Spleen (tissue), 11 donors: Measurements from ENCODE around the gene METAP1D. TPM values are rescaled to one million over a fixed set of nuclear protein-coding genes. Genes with fewer than 3 reads are reported as not detected.

ENCODE experiments used
- DNase-seq: peaks from one replicate; pipeline ENCODE4 v3.0.0-alpha.2; 2020
- H3K27ac ChIP-seq, 8 donors: fragments of 200-600 bp; sonication (generic) in 7 of 8; 1 replicate in 4 of 8; 2 replicates in 4 of 8; pipeline versions ENCODE4 v1.5.0 to v1.8.0; 2016 to 2021; ENCODE audit warnings: inconsistent platforms in 4 of 8, mild to moderate bottlenecking in 4 of 8, moderate library complexity in 1 of 8
- H3K27me3 ChIP-seq, 7 donors: fragments of 200-600 bp; sonication (generic) in 6 of 7; replicated peaks in 1 of 7; 1 replicate in 4 of 7; 2 replicates in 3 of 7; pipeline versions ENCODE4 v1.5.0 to v1.8.0; 2016 to 2021; ENCODE audit warnings: inconsistent platforms in 3 of 7, mild to moderate bottlenecking in 1 of 7
- H3K36me3 ChIP-seq, 6 donors: fragments of 200-600 bp; sonication (generic) in 5 of 6; 1 replicate in 4 of 6; 2 replicates in 2 of 6; pipeline versions ENCODE4 v1.5.0 to v1.8.0; 2016 to 2021; ENCODE audit warnings: inconsistent platforms in 2 of 6
- H3K4me1 ChIP-seq, 6 donors: fragments of 200-600 bp; sonication (generic) in 5 of 6; 1 replicate in 3 of 6; 2 replicates in 3 of 6; pipeline versions ENCODE4 v1.5.0 to v1.8.0; 2016 to 2021; ENCODE audit warnings: inconsistent platforms in 3 of 6
- H3K4me3 ChIP-seq, 8 donors: fragments of 200-600 bp; sonication (generic) in 7 of 8; 1 replicate in 4 of 8; 2 replicates in 4 of 8; pipeline versions ENCODE4 v1.5.0 to v1.8.0; 2016 to 2021; ENCODE audit warnings: inconsistent platforms in 4 of 8, mild to moderate bottlenecking in 4 of 8, moderate library complexity in 2 of 8
- H3K9me3 ChIP-seq, 8 donors: fragments of 200-600 bp; sonication (generic) in 7 of 8; 1 replicate in 4 of 8; 2 replicates in 4 of 8; pipeline versions ENCODE4 v1.5.0 to v1.8.0; 2016 to 2021; ENCODE audit warnings: inconsistent platforms in 4 of 8
- CTCF ChIP-seq, 11 experiments: fragments of 200-600 bp in 7 of 11; fragments of 450-650 bp in 4 of 11; sonication (generic) in 4 of 11; IDR thresholded peaks in 8 of 11; conservative IDR thresholded peaks in 3 of 11; 1 replicate in 7 of 11; 2 replicates in 4 of 11; pipeline versions ENCODE4 v1.4.0 to v1.8.0; 2016 to 2021; ENCODE audit warnings: antibody characterized with exemption in 11 of 11, inconsistent platforms in 4 of 11, mild to moderate bottlenecking in 1 of 11
- POLR2A ChIP-seq, 3 donors: fragments of 450-650 bp; IDR thresholded peaks; one replicate each; pipeline ENCODE4 v1.5.1; 2017; ENCODE audit warnings: antibody characterized with exemption in 3 of 3, mild to moderate bottlenecking in 1 of 3
- POLR2AphosphoS5 ChIP-seq, 3 donors: sonication (generic); formaldehyde crosslinking; IDR thresholded peaks; one replicate each; pipeline ENCODE4 v1.5.1; 2017; ENCODE audit warnings: antibody characterized with exemption in 3 of 3
- WGBS, 5 donors: extraction: QIAGEN DNeasy Blood & Tissue Kit in 3 of 5; methylation state at CpG; one replicate each; pipeline versions ENCODE4 v1.1.5 to v1.1.7; 2013 to 2018; 5-methylcytosine and 5-hydroxymethylcytosine counted together
- intact Hi-C: fragments of 100-400 bp; cut with DNase I; formaldehyde crosslinking; loops from one replicate; pipeline ENCODE4 v1.15.0; 2023; ENCODE audit warnings: low total_unique reads
- polyA plus RNA-seq, 3 donors: library from polyadenylated mRNA; stranded (reverse); fragments of 200-250 nt; gene quantifications; one replicate each; pipeline ENCODE4 v1.2.1, GENCODE V29; 2013
- total RNA-seq, 7 donors: library from RNA; depleted of rRNA in 3 of 7; stranded (reverse); fragments of >200 nt in 3 of 7; fragmentation: NEBNext Ultra II Directional in 4 of 7; extraction: Animal tissue kit (Norgen Biotek cat#: 25700) in 4 of 7; gene quantifications; one replicate each; pipeline versions ENCODE4 v1.1.0 to v1.2.1, GENCODE V29; 2016 to 2021
- donor health status: healthy with polysubstance abuse.
- donor health status: DM: no; HTN: no; CAD: no; lungs with moderate emphysema.
- donor health status: DM: no; HTN: no; CAD: no.
- donor health status: Bipolar disorder and iron deficiency.
- donor health status: healthy.
- donor health status: DM: no; HTN: no; CAD: no.
- donor health status: DM: yes; HTN: yes; CAD: no.

METAP1D gene
- total and polyA plus RNA-seq, 10 donors = 4.9 to 11.9 (median 8.0) TPM

GRCh38 chr2:172114579-172114978, 114.8 kb downstream of the METAP1D start:
- DNase-seq = no peak
- no peaks in the 10 kb centered on the region for H3K9me3 ChIP-seq
- peaks cover 0 to 7% (median 0%) of the 10 kb centered on the region in 6 donors for H3K4me1 ChIP-seq
- H3K27me3 ChIP-seq = peaks cover 0 to 56% (median 7%) of the 10 kb centered on the region in 7 donors
- WGBS, 5 donors = 90 to 93% (median 93%) methylated on average over 3 of the region's 3 CpGs
- TF ChIP-seq POLR2A (IDR thresholded peaks at IDR 0.05) (no peak), POLR2AphosphoS5 (IDR thresholded peaks at IDR 0.05) (no peak), CTCF (IDR thresholded peaks at IDR 0.05 in 8 of 11, conservative IDR thresholded peaks at IDR 0.05 in 3 of 11) (no peak)
- no peaks in the 10 kb centered on the region for H3K36me3 ChIP-seq
- H3K4me3 ChIP-seq = no peak overlapping the region
- no peak overlapping the region for H3K27ac ChIP-seq
- intact Hi-C loops = no loop called here

- WGBS, 5 donors = 82 to 93% (median 87%) methylated on average over 4 to 5 of the region's 5 CpGs
- Histone ChIP-seq H3K4me1 (no peaks in the 10 kb centered on the region), H3K27ac (no peak overlapping the region), H3K27me3 (peaks cover 0 to 44% (median 0%) of the 10 kb centered on the region in 7 donors), H3K4me3 (no peak overlapping the region), H3K9me3 (no peaks in the 10 kb centered on the region), H3K36me3 (no peaks in the 10 kb centered on the region)
- TF ChIP-seq CTCF (IDR thresholded peaks at IDR 0.05 in 8 of 11, conservative IDR thresholded peaks at IDR 0.05 in 3 of 11) = no peak
- TF ChIP-seq POLR2A (IDR thresholded peaks at IDR 0.05) = no peak
- no peak for TF ChIP-seq POLR2AphosphoS5 (IDR thresholded peaks at IDR 0.05)
- no peak for DNase-seq
- intact Hi-C loops = no loop called here
Measured at GRCh38 chr2:172116107-172116506, 116.4 kb downstream of the METAP1D start.

GRCh38 chr2:172119089-172119488, 119.3 kb downstream of the METAP1D start:
- no peaks in the 10 kb centered on the region for H3K36me3 ChIP-seq
- H3K9me3 ChIP-seq = no peaks in the 10 kb centered on the region
- no peak for TF ChIP-seq POLR2AphosphoS5 (IDR thresholded peaks at IDR 0.05)
- no peak for TF ChIP-seq POLR2A (IDR thresholded peaks at IDR 0.05)
- TF ChIP-seq CTCF (IDR thresholded peaks at IDR 0.05 in 8 of 11, conservative IDR thresholded peaks at IDR 0.05 in 3 of 11) = no peak
- no peak overlapping the region for H3K27ac ChIP-seq
- no peak for DNase-seq
- no peaks in the 10 kb centered on the region for H3K4me1 ChIP-seq
- peaks cover 0 to 20% (median 0%) of the 10 kb centered on the region in 7 donors for H3K27me3 ChIP-seq
- H3K4me3 ChIP-seq = no peak overlapping the region
- intact Hi-C loops = no loop called here

GRCh38 chr2:172120118-172120517, 120.4 kb downstream of the METAP1D start:
- intact Hi-C loops = loop anchor here (10.0 kb wide), 1 partner anchor 515 kb away; no protein-coding TSS in a partner anchor
- 82 to 95% (median 84%) methylated on average over 2 of the region's 2 CpGs for WGBS, 5 donors
- H3K27me3 ChIP-seq = peaks cover 0 to 11% (median 0%) of the 10 kb centered on the region in 7 donors
- no peak for DNase-seq
- TF ChIP-seq CTCF (IDR thresholded peaks at IDR 0.05 in 8 of 11, conservative IDR thresholded peaks at IDR 0.05 in 3 of 11) (no peak), POLR2A (IDR thresholded peaks at IDR 0.05) (no peak), POLR2AphosphoS5 (IDR thresholded peaks at IDR 0.05) (no peak)
- H3K36me3 ChIP-seq = no peaks in the 10 kb centered on the region
- H3K4me3 ChIP-seq = no peak overlapping the region
- no peak overlapping the region for H3K27ac ChIP-seq
- no peaks in the 10 kb centered on the region for H3K9me3 ChIP-seq
- no peaks in the 10 kb centered on the region for H3K4me1 ChIP-seq
